ENCODE data around the gene ZNF398.

DNA sequence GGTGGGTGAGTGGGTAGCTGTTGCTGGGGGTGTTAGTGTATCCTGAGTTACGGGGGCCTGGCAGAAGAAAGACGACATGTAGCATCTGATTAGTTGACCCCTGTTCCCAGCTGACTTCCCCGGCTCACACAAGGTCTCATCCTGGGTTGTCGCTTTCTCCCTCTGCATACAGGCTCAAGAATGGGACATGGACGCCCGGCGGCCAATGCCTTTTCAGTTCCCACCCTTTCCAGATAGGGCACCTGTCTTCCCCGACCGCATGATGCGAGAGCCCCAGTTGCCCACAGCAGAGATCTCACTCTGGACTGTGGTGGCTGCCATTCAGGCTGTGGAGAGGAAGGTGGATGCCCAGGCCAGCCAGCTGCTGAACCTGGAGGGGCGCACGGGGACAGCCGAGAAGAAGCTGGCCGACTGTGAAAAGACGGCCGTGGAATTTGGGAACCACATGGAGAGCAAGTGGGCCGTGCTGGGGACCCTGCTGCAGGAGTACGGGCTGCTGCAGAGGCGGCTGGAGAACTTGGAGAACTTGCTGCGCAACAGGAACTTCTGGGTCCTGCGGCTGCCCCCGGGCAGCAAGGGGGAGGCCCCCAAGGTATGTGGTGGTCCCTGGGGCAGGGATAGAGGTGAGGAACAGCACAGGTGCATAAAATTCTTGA lies 51.0 kb downstream of the ZNF398 start:
- TF ChIP-seq ZNF48 (tag by site-specific recombination; IDR thresholded peaks at IDR 0.05) (no peak), ZNF792 (tag by site-specific recombination; IDR thresholded peaks at IDR 0.05) (no peak), ZNF133 (tag by site-specific recombination; IDR thresholded peaks at IDR 0.05) (no peak), ZNF664 (tag by site-specific recombination; IDR thresholded peaks at IDR 0.05) (no peak), ZNF830 (tag by site-specific recombination; IDR thresholded peaks at IDR 0.05; ENCODE audit: low read depth) (no peak), ZNF266 (tag by site-specific recombination; IDR thresholded peaks at IDR 0.05; ENCODE audit: low read depth) (no peak), IKZF3 (tag by site-specific recombination; IDR thresholded peaks at IDR 0.05) (no peak), ZNF175 (tag by site-specific recombination; IDR thresholded peaks at IDR 0.05) (no peak)
- TF ChIP-seq, protein P1, sequence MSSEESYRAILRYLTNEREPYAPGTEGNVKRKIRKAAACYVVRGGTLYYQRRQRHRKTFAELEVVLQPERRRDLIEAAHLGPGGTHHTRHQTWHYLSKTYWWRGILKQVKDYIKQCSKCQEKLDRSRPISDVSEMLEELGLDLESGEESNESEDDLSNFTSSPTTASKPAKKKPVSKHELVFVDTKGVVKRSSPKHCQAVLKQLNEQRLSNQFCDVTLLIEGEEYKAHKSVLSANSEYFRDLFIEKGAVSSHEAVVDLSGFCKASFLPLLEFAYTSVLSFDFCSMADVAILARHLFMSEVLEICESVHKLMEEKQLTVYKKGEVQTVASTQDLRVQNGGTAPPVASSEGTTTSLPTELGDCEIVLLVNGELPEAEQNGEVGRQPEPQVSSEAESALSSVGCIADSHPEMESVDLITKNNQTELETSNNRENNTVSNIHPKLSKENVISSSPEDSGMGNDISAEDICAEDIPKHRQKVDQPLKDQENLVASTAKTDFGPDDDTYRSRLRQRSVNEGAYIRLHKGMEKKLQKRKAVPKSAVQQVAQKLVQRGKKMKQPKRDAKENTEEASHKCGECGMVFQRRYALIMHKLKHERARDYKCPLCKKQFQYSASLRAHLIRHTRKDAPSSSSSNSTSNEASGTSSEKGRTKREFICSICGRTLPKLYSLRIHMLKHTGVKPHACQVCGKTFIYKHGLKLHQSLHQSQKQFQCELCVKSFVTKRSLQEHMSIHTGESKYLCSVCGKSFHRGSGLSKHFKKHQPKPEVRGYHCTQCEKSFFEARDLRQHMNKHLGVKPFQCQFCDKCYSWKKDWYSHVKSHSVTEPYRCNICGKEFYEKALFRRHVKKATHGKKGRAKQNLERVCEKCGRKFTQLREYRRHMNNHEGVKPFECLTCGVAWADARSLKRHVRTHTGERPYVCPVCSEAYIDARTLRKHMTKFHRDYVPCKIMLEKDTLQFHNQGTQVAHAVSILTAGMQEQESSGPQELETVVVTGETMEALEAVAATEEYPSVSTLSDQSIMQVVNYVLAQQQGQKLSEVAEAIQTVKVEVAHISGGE (tag by site-specific recombination; conservative IDR thresholded peaks at IDR 0.05; ENCODE audit: low read depth): no peak
- TF ChIP-seq, protein P2, sequence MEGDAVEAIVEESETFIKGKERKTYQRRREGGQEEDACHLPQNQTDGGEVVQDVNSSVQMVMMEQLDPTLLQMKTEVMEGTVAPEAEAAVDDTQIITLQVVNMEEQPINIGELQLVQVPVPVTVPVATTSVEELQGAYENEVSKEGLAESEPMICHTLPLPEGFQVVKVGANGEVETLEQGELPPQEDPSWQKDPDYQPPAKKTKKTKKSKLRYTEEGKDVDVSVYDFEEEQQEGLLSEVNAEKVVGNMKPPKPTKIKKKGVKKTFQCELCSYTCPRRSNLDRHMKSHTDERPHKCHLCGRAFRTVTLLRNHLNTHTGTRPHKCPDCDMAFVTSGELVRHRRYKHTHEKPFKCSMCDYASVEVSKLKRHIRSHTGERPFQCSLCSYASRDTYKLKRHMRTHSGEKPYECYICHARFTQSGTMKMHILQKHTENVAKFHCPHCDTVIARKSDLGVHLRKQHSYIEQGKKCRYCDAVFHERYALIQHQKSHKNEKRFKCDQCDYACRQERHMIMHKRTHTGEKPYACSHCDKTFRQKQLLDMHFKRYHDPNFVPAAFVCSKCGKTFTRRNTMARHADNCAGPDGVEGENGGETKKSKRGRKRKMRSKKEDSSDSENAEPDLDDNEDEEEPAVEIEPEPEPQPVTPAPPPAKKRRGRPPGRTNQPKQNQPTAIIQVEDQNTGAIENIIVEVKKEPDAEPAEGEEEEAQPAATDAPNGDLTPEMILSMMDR (tag by site-specific recombination; IDR thresholded peaks at IDR 0.05): no peak
- TF ChIP-seq, protein P3, sequence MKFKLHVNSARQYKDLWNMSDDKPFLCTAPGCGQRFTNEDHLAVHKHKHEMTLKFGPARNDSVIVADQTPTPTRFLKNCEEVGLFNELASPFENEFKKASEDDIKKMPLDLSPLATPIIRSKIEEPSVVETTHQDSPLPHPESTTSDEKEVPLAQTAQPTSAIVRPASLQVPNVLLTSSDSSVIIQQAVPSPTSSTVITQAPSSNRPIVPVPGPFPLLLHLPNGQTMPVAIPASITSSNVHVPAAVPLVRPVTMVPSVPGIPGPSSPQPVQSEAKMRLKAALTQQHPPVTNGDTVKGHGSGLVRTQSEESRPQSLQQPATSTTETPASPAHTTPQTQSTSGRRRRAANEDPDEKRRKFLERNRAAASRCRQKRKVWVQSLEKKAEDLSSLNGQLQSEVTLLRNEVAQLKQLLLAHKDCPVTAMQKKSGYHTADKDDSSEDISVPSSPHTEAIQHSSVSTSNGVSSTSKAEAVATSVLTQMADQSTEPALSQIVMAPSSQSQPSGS (tag by site-specific recombination; IDR thresholded peaks at IDR 0.05; ENCODE audit: low read depth): no peak
- TF ChIP-seq, protein P4, sequence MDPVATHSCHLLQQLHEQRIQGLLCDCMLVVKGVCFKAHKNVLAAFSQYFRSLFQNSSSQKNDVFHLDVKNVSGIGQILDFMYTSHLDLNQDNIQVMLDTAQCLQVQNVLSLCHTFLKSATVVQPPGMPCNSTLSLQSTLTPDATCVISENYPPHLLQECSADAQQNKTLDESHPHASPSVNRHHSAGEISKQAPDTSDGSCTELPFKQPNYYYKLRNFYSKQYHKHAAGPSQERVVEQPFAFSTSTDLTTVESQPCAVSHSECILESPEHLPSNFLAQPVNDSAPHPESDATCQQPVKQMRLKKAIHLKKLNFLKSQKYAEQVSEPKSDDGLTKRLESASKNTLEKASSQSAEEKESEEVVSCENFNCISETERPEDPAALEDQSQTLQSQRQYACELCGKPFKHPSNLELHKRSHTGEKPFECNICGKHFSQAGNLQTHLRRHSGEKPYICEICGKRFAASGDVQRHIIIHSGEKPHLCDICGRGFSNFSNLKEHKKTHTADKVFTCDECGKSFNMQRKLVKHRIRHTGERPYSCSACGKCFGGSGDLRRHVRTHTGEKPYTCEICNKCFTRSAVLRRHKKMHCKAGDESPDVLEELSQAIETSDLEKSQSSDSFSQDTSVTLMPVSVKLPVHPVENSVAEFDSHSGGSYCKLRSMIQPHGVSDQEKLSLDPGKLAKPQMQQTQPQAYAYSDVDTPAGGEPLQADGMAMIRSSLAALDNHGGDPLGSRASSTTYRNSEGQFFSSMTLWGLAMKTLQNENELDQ (tag by site-specific recombination; IDR thresholded peaks at IDR 0.05; ENCODE audit: low read depth): no peak
- TF ChIP-seq, protein P5, sequence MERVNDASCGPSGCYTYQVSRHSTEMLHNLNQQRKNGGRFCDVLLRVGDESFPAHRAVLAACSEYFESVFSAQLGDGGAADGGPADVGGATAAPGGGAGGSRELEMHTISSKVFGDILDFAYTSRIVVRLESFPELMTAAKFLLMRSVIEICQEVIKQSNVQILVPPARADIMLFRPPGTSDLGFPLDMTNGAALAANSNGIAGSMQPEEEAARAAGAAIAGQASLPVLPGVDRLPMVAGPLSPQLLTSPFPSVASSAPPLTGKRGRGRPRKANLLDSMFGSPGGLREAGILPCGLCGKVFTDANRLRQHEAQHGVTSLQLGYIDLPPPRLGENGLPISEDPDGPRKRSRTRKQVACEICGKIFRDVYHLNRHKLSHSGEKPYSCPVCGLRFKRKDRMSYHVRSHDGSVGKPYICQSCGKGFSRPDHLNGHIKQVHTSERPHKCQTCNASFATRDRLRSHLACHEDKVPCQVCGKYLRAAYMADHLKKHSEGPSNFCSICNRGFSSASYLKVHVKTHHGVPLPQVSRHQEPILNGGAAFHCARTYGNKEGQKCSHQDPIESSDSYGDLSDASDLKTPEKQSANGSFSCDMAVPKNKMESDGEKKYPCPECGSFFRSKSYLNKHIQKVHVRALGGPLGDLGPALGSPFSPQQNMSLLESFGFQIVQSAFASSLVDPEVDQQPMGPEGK (tag by site-specific recombination; IDR thresholded peaks at IDR 0.05): no peak
- TF ChIP-seq, protein P6, sequence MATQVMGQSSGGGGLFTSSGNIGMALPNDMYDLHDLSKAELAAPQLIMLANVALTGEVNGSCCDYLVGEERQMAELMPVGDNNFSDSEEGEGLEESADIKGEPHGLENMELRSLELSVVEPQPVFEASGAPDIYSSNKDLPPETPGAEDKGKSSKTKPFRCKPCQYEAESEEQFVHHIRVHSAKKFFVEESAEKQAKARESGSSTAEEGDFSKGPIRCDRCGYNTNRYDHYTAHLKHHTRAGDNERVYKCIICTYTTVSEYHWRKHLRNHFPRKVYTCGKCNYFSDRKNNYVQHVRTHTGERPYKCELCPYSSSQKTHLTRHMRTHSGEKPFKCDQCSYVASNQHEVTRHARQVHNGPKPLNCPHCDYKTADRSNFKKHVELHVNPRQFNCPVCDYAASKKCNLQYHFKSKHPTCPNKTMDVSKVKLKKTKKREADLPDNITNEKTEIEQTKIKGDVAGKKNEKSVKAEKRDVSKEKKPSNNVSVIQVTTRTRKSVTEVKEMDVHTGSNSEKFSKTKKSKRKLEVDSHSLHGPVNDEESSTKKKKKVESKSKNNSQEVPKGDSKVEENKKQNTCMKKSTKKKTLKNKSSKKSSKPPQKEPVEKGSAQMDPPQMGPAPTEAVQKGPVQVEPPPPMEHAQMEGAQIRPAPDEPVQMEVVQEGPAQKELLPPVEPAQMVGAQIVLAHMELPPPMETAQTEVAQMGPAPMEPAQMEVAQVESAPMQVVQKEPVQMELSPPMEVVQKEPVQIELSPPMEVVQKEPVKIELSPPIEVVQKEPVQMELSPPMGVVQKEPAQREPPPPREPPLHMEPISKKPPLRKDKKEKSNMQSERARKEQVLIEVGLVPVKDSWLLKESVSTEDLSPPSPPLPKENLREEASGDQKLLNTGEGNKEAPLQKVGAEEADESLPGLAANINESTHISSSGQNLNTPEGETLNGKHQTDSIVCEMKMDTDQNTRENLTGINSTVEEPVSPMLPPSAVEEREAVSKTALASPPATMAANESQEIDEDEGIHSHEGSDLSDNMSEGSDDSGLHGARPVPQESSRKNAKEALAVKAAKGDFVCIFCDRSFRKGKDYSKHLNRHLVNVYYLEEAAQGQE (tag by site-specific recombination; IDR thresholded peaks at IDR 0.05): no peak

All from HEK293 (cell line).